HL-60 (cell line): ENCODE measurements around the gene ALG3.
A peak's percentile ranks its signal among the peaks of the same experiment; 100 is the strongest.

Experiments
- GABPA ChIP-seq: IDR thresholded peaks from 2 replicates; pipeline ENCODE4 v1.6.1; 2012; ENCODE audit warnings: low read depth
- POLR2AphosphoS5 ChIP-seq: IDR thresholded peaks from 2 replicates; pipeline ENCODE4 v1.6.1; 2012; ENCODE audit warnings: low read depth
- TF ChIP-seq, protein P1 (sequence below): IDR thresholded peaks from one replicate; pipeline ENCODE4 v1.5.1; 2011; ENCODE audit warnings: low read length, control low read depth, inconsistent platforms; ENCODE audit not compliant: insufficient read depth
- TF ChIP-seq, protein P2 (sequence below): IDR thresholded peaks from 2 replicates; pipeline ENCODE4 v1.6.1; 2012; ENCODE audit warnings: low read depth; ENCODE audit not compliant: insufficient replicate concordance

- peak; percentile 39; the same call in 1 of the 2 replicates for TF ChIP-seq POLR2AphosphoS5
- TF ChIP-seq, protein P1, sequence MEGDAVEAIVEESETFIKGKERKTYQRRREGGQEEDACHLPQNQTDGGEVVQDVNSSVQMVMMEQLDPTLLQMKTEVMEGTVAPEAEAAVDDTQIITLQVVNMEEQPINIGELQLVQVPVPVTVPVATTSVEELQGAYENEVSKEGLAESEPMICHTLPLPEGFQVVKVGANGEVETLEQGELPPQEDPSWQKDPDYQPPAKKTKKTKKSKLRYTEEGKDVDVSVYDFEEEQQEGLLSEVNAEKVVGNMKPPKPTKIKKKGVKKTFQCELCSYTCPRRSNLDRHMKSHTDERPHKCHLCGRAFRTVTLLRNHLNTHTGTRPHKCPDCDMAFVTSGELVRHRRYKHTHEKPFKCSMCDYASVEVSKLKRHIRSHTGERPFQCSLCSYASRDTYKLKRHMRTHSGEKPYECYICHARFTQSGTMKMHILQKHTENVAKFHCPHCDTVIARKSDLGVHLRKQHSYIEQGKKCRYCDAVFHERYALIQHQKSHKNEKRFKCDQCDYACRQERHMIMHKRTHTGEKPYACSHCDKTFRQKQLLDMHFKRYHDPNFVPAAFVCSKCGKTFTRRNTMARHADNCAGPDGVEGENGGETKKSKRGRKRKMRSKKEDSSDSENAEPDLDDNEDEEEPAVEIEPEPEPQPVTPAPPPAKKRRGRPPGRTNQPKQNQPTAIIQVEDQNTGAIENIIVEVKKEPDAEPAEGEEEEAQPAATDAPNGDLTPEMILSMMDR: no peak
- TF ChIP-seq GABPA: no peak
- TF ChIP-seq, protein P2, sequence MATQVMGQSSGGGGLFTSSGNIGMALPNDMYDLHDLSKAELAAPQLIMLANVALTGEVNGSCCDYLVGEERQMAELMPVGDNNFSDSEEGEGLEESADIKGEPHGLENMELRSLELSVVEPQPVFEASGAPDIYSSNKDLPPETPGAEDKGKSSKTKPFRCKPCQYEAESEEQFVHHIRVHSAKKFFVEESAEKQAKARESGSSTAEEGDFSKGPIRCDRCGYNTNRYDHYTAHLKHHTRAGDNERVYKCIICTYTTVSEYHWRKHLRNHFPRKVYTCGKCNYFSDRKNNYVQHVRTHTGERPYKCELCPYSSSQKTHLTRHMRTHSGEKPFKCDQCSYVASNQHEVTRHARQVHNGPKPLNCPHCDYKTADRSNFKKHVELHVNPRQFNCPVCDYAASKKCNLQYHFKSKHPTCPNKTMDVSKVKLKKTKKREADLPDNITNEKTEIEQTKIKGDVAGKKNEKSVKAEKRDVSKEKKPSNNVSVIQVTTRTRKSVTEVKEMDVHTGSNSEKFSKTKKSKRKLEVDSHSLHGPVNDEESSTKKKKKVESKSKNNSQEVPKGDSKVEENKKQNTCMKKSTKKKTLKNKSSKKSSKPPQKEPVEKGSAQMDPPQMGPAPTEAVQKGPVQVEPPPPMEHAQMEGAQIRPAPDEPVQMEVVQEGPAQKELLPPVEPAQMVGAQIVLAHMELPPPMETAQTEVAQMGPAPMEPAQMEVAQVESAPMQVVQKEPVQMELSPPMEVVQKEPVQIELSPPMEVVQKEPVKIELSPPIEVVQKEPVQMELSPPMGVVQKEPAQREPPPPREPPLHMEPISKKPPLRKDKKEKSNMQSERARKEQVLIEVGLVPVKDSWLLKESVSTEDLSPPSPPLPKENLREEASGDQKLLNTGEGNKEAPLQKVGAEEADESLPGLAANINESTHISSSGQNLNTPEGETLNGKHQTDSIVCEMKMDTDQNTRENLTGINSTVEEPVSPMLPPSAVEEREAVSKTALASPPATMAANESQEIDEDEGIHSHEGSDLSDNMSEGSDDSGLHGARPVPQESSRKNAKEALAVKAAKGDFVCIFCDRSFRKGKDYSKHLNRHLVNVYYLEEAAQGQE: no peak
Observed at GRCh38 chr3:184241447-184242296, 7.1 kb downstream of the ALG3 start.
